Skeletal muscle tissue (tissue), 4 donors: ENCODE data around the gene MYO1E. TPM values are rescaled to one million over a fixed set of nuclear protein-coding genes. Genes with fewer than 3 reads are reported as not detected.

Source experiments
- H3K27ac ChIP-seq: one replicate; pipeline ENCODE4 v1.7.0; 2013; ENCODE audit warnings: mild to moderate bottlenecking, low read depth, low read length, inconsistent platforms
- H3K27me3 ChIP-seq, 3 donors: one replicate each; pipeline ENCODE4 v1.7.0; 2013; ENCODE audit warnings: low read length in 3 of 3; ENCODE audit not compliant: control insufficient read depth in 3 of 3, insufficient read depth in 3 of 3
- H3K36me3 ChIP-seq, 3 donors: one replicate each; pipeline ENCODE4 v1.7.0; 2013; ENCODE audit warnings: low read length in 3 of 3; ENCODE audit not compliant: control insufficient read depth in 3 of 3, insufficient read depth in 3 of 3
- H3K4me1 ChIP-seq, 3 donors: one replicate each; pipeline ENCODE4 v1.7.0; 2013; ENCODE audit warnings: low read length in 3 of 3, mild to moderate bottlenecking in 3 of 3; ENCODE audit not compliant: control insufficient read depth in 3 of 3, insufficient read depth in 3 of 3
- H3K4me3 ChIP-seq, 3 donors: one replicate each; pipeline ENCODE4 v1.7.0; 2013; ENCODE audit warnings: low read length in 3 of 3
- H3K9ac ChIP-seq, 3 donors: one replicate each; pipeline ENCODE4 v1.7.0; 2013; ENCODE audit warnings: low read length in 3 of 3, mild to moderate bottlenecking in 3 of 3, moderate library complexity in 2 of 3, low read depth in 1 of 3
- H3K9me3 ChIP-seq, 3 donors: one replicate each; pipeline ENCODE4 v1.7.0; 2013; ENCODE audit warnings: low read length in 3 of 3; ENCODE audit not compliant: control insufficient read depth in 3 of 3
- total RNA-seq: library from RNA; depleted of rRNA; stranded (reverse); fragments of >200 nt; gene quantifications from one replicate; pipeline ENCODE4 v1.2.3, GENCODE V29; 2014
- donor health status: Osteomylitis.

Gene MYO1E
- total RNA-seq, 1 donor from 2014 or later: 29.7 TPM

GRCh38 chr15:59208613-59209249 is 163.9 kb downstream of the MYO1E start:
- peaks cover 26 to 40% (median 40%) of the 10 kb centered on the region in 3 donors for H3K36me3 ChIP-seq
- H3K27ac ChIP-seq: no peak overlapping the region
- H3K9ac ChIP-seq: no peak overlapping the region
- no peak overlapping the region for H3K4me3 ChIP-seq
- H3K27me3 ChIP-seq: no peaks in the 10 kb centered on the region
- no peaks in the 10 kb centered on the region for H3K4me1 ChIP-seq
- H3K9me3 ChIP-seq: no peaks in the 10 kb centered on the region

GRCh38 chr15:59206623-59207183 is 166.0 kb downstream of the MYO1E start, which contains the start of gene LDHAL6B:
LDHAL6B (plus strand) TSS chr15:59206843; CDS start chr15:59206941, 98 bp downstream.
- peaks cover 30 to 50% (median 49%) of the 10 kb centered on the region in 3 donors for H3K36me3 ChIP-seq
- no peak within 1 kb of the TSS for H3K9ac ChIP-seq

GRCh38 chr15:59205839-59206622 is 166.6 kb downstream of the MYO1E start:
- Histone ChIP-seq H3K36me3 (peaks cover 32 to 53% (median 50%) of the 10 kb centered on the region in 3 donors), H3K9me3 (no peaks in the 10 kb centered on the region), H3K9ac (no peak overlapping the region), H3K4me3 (no peak overlapping the region), H3K27ac (no peak overlapping the region), H3K4me1 (no peaks in the 10 kb centered on the region), H3K27me3 (no peaks in the 10 kb centered on the region)

More at GRCh38 chr15:59206623-59207183, 166.0 kb downstream of the MYO1E start, which contains the start of gene LDHAL6B:
- H3K27ac ChIP-seq: no peak within 1 kb of the TSS
- H3K4me1 ChIP-seq: no peaks in the 10 kb centered on the region
- H3K9me3 ChIP-seq: no peaks in the 10 kb centered on the region
- no peaks in the 10 kb centered on the region for H3K27me3 ChIP-seq
- no peak within 1 kb of the TSS for H3K4me3 ChIP-seq

- no peaks in the 10 kb centered on the region for H3K9me3 ChIP-seq
- no peaks in the 10 kb centered on the region for H3K4me1 ChIP-seq
- no peak overlapping the region for H3K9ac ChIP-seq
- H3K27ac ChIP-seq: no peak overlapping the region
- H3K36me3 ChIP-seq: peaks cover 28 to 57% (median 49%) of the 10 kb centered on the region in 3 donors
- H3K27me3 ChIP-seq: no peaks in the 10 kb centered on the region
- H3K4me3 ChIP-seq: no peak overlapping the region
These were observed 169.0 kb downstream of the MYO1E start for GRCh38 chr15:59203657-59204056.

GRCh38 chr15:59203008-59203407 is 169.7 kb downstream of the MYO1E start:
- peaks cover 27 to 54% (median 50%) of the 10 kb centered on the region in 3 donors for H3K36me3 ChIP-seq

GRCh38 chr15:59200560-59200959 is 172.1 kb downstream of the MYO1E start:
- H3K9me3 ChIP-seq: no peaks in the 10 kb centered on the region
- no peak overlapping the region for H3K9ac ChIP-seq
- H3K27me3 ChIP-seq: no peaks in the 10 kb centered on the region
- no peaks in the 10 kb centered on the region for H3K4me1 ChIP-seq
- H3K4me3 ChIP-seq: no peak overlapping the region
- H3K36me3 ChIP-seq: peaks cover 10 to 37% (median 33%) of the 10 kb centered on the region in 3 donors
- H3K27ac ChIP-seq: peak overlapping the region; percentile 25

More at GRCh38 chr15:59203008-59203407, 169.7 kb downstream of the MYO1E start:
- Histone ChIP-seq H3K27ac (no peak overlapping the region), H3K27me3 (no peaks in the 10 kb centered on the region), H3K4me1 (no peaks in the 10 kb centered on the region), H3K9ac (no peak overlapping the region), H3K9me3 (no peaks in the 10 kb centered on the region), H3K4me3 (no peak overlapping the region)

- Histone ChIP-seq H3K9me3 (no peaks in the 10 kb centered on the region), H3K36me3 (peaks cover 14 to 37% (median 33%) of the 10 kb centered on the region in 3 donors), H3K4me3 (no peak overlapping the region), H3K4me1 (no peaks in the 10 kb centered on the region), H3K9ac (no peak overlapping the region), H3K27ac (peak overlapping the region; percentile 59), H3K27me3 (no peaks in the 10 kb centered on the region)
These were observed 172.8 kb downstream of the MYO1E start for GRCh38 chr15:59199626-59200465.

- H3K4me1 ChIP-seq: no peaks in the 10 kb centered on the region
- no peaks in the 10 kb centered on the region for H3K27me3 ChIP-seq
- peaks cover 22 to 40% (median 35%) of the 10 kb centered on the region in 3 donors for H3K36me3 ChIP-seq
- no peak overlapping the region for H3K4me3 ChIP-seq
- H3K9me3 ChIP-seq: no peaks in the 10 kb centered on the region
- H3K9ac ChIP-seq: no peak overlapping the region
- no peak overlapping the region for H3K27ac ChIP-seq
These were observed 175.2 kb downstream of the MYO1E start for GRCh38 chr15:59197454-59197853.

GRCh38 chr15:59196416-59196815 is 176.3 kb downstream of the MYO1E start:
- H3K36me3 ChIP-seq: peaks cover 18 to 38% (median 25%) of the 10 kb centered on the region in 3 donors

More at GRCh38 chr15:59196416-59196815, 176.3 kb downstream of the MYO1E start:
- Histone ChIP-seq H3K27ac (no peak overlapping the region), H3K9me3 (no peaks in the 10 kb centered on the region), H3K27me3 (no peaks in the 10 kb centered on the region), H3K4me3 (no peak overlapping the region), H3K4me1 (no peaks in the 10 kb centered on the region), H3K9ac (no peak overlapping the region)
